C4-2B (cell line): ENCODE results near the gene SHMT1.

Source experiments
- ZFX ChIP-seq: fragments of 450-650 bp; IDR thresholded peaks from 2 replicates; pipeline ENCODE4 v1.6.1; 2017
- TF ChIP-seq, protein P1 (sequence below): fragments of 450-650 bp; conservative IDR thresholded peaks from 2 replicates; pipeline ENCODE4 v1.5.1; 2017; ENCODE audit warnings: mild to moderate bottlenecking

DNA sequence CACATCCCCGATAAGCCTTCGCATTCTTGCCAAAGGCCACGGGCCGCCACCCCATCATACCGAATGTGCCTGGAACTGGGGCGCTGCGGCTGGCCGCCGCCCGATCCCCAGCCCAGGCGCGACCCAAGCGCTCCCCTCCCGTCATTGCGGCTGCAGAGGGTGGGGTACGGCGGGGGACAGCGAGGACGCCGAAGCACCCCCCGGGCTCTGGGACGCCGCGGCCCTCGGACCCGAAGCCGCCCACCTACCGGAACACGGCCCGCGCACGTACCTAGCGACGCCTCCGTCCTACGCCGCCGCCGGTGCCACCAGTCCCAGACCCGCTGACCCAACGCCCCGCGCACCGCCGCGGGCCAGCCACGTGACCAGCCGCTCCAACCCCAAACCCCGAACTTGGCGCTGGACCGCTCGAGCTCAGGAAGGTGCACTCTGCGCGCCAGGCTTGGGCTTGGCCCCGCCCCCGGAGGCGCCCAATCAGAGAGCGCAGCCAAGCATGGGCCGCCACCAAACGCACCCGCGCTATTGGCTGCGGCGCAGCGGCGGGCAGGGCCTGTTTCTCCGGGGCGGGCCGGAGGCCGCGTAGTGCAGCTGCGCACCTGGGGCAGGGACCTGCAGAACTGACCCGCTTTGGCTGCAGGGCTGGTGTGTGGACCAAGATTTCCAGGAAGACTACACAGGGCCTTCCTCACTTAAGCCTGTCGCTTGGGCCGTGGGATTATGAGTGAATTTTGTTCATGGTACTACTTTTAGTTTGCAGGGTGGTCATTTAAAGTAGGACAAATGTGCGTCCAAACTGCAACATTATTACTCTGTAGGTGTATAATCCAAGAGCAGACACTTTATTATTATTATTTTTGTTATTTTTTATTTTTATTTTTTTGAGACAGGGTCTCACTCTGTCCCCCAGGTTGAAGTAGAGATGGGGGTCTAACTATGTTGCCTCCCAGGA is at the start of gene SHMT1:
- TF ChIP-seq, protein P1, sequence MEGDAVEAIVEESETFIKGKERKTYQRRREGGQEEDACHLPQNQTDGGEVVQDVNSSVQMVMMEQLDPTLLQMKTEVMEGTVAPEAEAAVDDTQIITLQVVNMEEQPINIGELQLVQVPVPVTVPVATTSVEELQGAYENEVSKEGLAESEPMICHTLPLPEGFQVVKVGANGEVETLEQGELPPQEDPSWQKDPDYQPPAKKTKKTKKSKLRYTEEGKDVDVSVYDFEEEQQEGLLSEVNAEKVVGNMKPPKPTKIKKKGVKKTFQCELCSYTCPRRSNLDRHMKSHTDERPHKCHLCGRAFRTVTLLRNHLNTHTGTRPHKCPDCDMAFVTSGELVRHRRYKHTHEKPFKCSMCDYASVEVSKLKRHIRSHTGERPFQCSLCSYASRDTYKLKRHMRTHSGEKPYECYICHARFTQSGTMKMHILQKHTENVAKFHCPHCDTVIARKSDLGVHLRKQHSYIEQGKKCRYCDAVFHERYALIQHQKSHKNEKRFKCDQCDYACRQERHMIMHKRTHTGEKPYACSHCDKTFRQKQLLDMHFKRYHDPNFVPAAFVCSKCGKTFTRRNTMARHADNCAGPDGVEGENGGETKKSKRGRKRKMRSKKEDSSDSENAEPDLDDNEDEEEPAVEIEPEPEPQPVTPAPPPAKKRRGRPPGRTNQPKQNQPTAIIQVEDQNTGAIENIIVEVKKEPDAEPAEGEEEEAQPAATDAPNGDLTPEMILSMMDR = no peak
- TF ChIP-seq ZFX = no peak; the same call in 1 of the 2 replicates
